ENCODE data around the gene PRR14L.
A peak's percentile ranks its signal among the peaks of the same experiment; 100 is the strongest.

The PRR14L gene

GRCh38 chr22:31647066-31647465 is 102.9 kb downstream of the PRR14L start:
- DNase-seq (no peak), ATAC-seq (no peak)
- Mint-ChIP-seq H3K27me3 (no peaks in the 10 kb centered on the region), H3K4me1 (peaks cover 42% of the 10 kb centered on the region), H3K4me3 (peak overlapping the region in 1 of 2 donors; percentile 16), H3K27ac (peak overlapping the region; percentile 76 to 91), H3K9me3 (no peaks in the 10 kb centered on the region)

GRCh38 chr22:31646186-31647019 is 103.5 kb downstream of the PRR14L start:
- Mint-ChIP-seq H3K9me3 (no peaks in the 10 kb centered on the region), H3K27me3 (no peaks in the 10 kb centered on the region), H3K27ac (peak overlapping the region; percentile 76 to 91), H3K4me3 (peak overlapping the region in 1 of 2 donors; percentile 16), H3K4me1 (peaks cover 38% of the 10 kb centered on the region)
- ATAC-seq (peak; percentile 96), DNase-seq (peak in 1 of 2 donors; percentile 55)

GRCh38 chr22:31639436-31640039 is 110.4 kb downstream of the PRR14L start:
- DNase-seq (no peak), ATAC-seq (peak; percentile 60)
- H3K27ac Mint-ChIP-seq: no peak overlapping the region
- peaks cover 49% of the 10 kb centered on the region for H3K4me1 Mint-ChIP-seq
- peak overlapping the region; percentile 55 to 69 for H3K4me3 Mint-ChIP-seq
- H3K27me3 Mint-ChIP-seq: no peaks in the 10 kb centered on the region
- no peaks in the 10 kb centered on the region for H3K9me3 Mint-ChIP-seq

GRCh38 chr22:31637891-31638618 is 111.9 kb downstream of the PRR14L start:
- ATAC-seq (peak; percentile 46), DNase-seq (no peak)
- no peaks in the 10 kb centered on the region for H3K27me3 Mint-ChIP-seq
- peaks cover 64% of the 10 kb centered on the region for H3K4me1 Mint-ChIP-seq
- peak overlapping the region; percentile 55 to 69 for H3K4me3 Mint-ChIP-seq
- no peaks in the 10 kb centered on the region for H3K9me3 Mint-ChIP-seq
- H3K27ac Mint-ChIP-seq: peak overlapping the region; percentile 34 to 61

GRCh38 chr22:31637447-31637890 is 112.5 kb downstream of the PRR14L start:
- no peak for ATAC-seq
- no peaks in the 10 kb centered on the region for H3K27me3 Mint-ChIP-seq

GRCh38 chr22:31635638-31636306 is 114.2 kb downstream of the PRR14L start:
- Mint-ChIP-seq H3K9me3 (no peaks in the 10 kb centered on the region), H3K4me3 (no peak overlapping the region), H3K27me3 (no peaks in the 10 kb centered on the region), H3K4me1 (peaks cover 68% of the 10 kb centered on the region), H3K27ac (peak overlapping the region in 1 of 2 donors; percentile 72)
- no peak for ATAC-seq
- DNase-seq: no peak

More at GRCh38 chr22:31637447-31637890, 112.5 kb downstream of the PRR14L start:
- no peak for DNase-seq
- no peak overlapping the region for H3K27ac Mint-ChIP-seq
- peaks cover 64% of the 10 kb centered on the region for H3K4me1 Mint-ChIP-seq
- no peaks in the 10 kb centered on the region for H3K9me3 Mint-ChIP-seq
- H3K4me3 Mint-ChIP-seq: no peak overlapping the region

DNA sequence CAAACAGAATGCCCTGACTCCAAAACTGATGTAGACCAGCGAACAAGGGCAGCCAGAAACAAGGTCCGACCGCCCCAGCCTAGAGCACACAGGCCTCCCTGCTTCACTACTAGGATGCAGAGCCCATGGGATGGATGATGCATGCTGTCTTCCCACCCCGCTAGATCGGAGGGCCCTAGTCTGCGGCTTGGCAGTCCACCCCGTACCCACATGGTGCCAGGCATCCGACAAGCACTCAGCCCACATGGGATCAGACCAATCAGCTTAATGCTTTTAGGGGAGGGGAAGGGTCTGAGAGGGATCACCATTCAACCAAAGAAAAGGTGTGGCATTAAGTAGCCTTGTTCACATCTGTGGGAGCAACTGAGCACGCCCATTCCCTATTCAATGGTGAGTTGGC is 118.5 kb downstream of the PRR14L start:
- H3K4me1 Mint-ChIP-seq: peaks cover 66% of the 10 kb centered on the region
- H3K27ac Mint-ChIP-seq: peak overlapping the region; percentile 82 to 95
- DNase-seq (no peak), ATAC-seq (no peak)
- no peaks in the 10 kb centered on the region for H3K9me3 Mint-ChIP-seq
- H3K4me3 Mint-ChIP-seq: peak overlapping the region; percentile 71 to 96
- H3K27me3 Mint-ChIP-seq: no peaks in the 10 kb centered on the region
